Muscle layer of duodenum (tissue), 2 donors: ENCODE data around the gene RABGAP1L.
"Not testable (repeated sequence)": the region's sequence is repeated elsewhere in the genome, so short reads cannot be mapped to it uniquely, and the experiment has no call there.

Experiments
- H3K27ac ChIP-seq: one replicate; pipeline ENCODE4 v1.7.0; 2013; ENCODE audit warnings: mild to moderate bottlenecking, low read length
- H3K27me3 ChIP-seq: one replicate; pipeline ENCODE4 v1.7.0; 2013; ENCODE audit warnings: low read depth, mild to moderate bottlenecking, control low read depth, low read length
- H3K36me3 ChIP-seq, 2 donors: one replicate each; pipeline ENCODE4 v1.7.0; 2013; ENCODE audit warnings: low read length in 2 of 2, control low read depth in 1 of 2, mild to moderate bottlenecking in 1 of 2; ENCODE audit not compliant: insufficient read depth in 2 of 2, control insufficient read depth in 1 of 2
- H3K4me1 ChIP-seq, 2 donors: one replicate each; pipeline ENCODE4 v1.7.0; 2013; ENCODE audit warnings: low read length in 2 of 2, mild to moderate bottlenecking in 2 of 2, control low read depth in 1 of 2, moderate library complexity in 1 of 2; ENCODE audit not compliant: insufficient read depth in 2 of 2, control insufficient read depth in 1 of 2
- H3K4me3 ChIP-seq, 2 donors: one replicate each; pipeline ENCODE4 v1.7.0; 2013; ENCODE audit warnings: low read length in 2 of 2, low read depth in 1 of 2, mild to moderate bottlenecking in 1 of 2
- H3K9me3 ChIP-seq, 2 donors: one replicate each; pipeline ENCODE4 v1.7.0; 2013; ENCODE audit warnings: low read length in 2 of 2, control low read depth in 1 of 2, mild to moderate bottlenecking in 1 of 2; ENCODE audit not compliant: control insufficient read depth in 1 of 2
- donor health status: healthy.

RABGAP1L gene

DNA sequence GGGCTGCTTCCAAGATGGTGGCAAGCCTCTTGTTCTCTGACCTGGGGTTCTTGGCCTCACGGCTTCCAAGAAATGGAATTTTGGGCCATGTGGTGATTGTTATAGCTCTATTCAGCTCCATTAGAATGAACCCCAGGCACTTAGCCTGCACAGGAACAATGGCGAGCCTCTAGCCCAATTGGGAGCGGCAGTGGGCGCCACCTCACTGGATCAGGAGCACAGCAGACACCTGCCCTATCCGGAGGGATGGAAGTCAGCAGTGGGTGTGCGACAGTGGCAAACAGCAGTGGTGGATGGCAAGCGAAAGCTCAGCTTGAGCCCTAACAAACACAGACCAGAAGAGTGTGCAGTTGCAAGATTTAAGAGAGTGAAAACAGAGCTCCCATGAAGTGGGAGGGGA lies 519.3 kb downstream of the RABGAP1L start:
- Histone ChIP-seq H3K4me1 (peaks cover 0 to 4% of the 10 kb centered on the region in 2 donors), H3K27me3 (no peaks in the 10 kb centered on the region), H3K27ac (no peak overlapping the region), H3K9me3 (no peaks in the 10 kb centered on the region), H3K4me3 (no peak overlapping the region), H3K36me3 (no peaks in the 10 kb centered on the region)

DNA sequence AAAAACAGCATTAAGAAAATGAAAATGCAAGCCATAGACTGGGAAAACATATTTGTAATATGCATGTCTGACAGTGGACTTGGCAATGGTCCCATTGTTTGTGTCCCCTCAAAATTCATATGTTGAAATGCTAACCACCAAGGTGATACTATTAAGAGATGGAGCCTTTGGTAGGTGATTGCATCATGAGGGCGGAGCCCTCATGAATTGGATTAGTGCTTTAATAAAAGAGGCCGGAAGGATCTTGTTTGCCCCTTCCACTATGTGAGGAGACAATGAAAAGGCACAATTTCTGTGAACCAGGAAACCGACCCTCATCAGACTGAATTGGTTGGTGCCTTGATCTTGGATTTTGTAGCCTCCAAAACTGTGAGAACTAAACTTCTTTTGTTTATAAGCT lies 520.8 kb downstream of the RABGAP1L start:
- Histone ChIP-seq H3K9me3 (no peaks in the 10 kb centered on the region), H3K4me3 (no peak overlapping the region), H3K27me3 (no peaks in the 10 kb centered on the region), H3K4me1 (peaks cover 0 to 4% of the 10 kb centered on the region in 2 donors), H3K36me3 (no peaks in the 10 kb centered on the region), H3K27ac (no peak overlapping the region)

DNA sequence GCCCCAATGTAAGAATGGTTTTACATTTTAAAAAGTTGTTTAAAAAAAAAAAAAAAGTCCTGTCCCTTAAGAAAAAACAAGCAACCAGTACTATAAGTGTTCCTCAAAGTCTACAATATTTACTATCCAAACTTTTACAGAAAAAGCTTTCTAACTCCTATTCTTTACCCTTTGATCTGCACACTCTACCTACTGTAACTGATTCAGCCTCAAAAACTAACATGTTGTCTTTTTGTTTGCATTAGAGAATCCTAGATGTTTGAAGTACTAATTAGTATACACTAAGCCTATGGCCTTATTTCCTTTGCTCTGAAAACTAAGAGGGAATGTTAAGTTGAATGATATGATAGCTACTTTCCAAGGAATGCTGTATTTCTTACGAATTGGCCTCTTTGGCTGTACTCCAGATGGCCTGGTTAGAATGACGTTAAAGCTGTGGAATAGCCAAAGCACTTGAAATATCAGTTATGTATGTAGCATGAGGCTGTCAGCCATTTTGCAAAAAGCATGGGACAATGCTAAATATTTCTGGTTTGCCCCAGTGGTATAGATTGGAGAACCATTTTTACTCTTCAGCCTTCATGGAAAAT lies 523.2 kb downstream of the RABGAP1L start:
- no peaks in the 10 kb centered on the region for H3K9me3 ChIP-seq
- H3K27me3 ChIP-seq, result no peaks in the 10 kb centered on the region
- H3K27ac ChIP-seq, result no peak overlapping the region
- no peak overlapping the region for H3K4me3 ChIP-seq
- peaks cover 0 to 4% of the 10 kb centered on the region in 2 donors for H3K4me1 ChIP-seq
- H3K36me3 ChIP-seq, result no peaks in the 10 kb centered on the region

DNA sequence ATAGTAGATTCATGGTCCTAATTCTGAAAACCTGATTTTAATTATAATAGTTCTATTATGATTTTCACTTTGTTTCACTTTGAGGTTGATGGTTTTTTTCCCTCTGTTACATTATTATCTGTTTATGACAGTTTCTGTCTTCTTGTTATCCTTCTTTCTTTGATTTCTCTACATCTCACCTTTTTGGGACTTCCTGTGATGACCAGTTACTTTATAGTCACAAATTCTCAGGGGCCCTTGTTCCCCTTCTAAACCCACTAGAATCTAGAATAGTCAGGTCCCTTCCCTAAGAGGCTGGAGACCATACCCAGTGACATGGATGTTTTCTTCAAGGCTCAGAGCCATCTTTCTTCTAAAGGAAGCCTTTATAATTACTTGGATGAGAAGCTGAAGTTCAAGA lies 526.9 kb downstream of the RABGAP1L start:
- H3K4me3 ChIP-seq, result no peak overlapping the region
- H3K36me3 ChIP-seq, result no peaks in the 10 kb centered on the region
- H3K9me3 ChIP-seq, result no peaks in the 10 kb centered on the region
- peaks cover 0 to 4% of the 10 kb centered on the region in 2 donors for H3K4me1 ChIP-seq
- no peak overlapping the region for H3K27ac ChIP-seq
- no peaks in the 10 kb centered on the region for H3K27me3 ChIP-seq

DNA sequence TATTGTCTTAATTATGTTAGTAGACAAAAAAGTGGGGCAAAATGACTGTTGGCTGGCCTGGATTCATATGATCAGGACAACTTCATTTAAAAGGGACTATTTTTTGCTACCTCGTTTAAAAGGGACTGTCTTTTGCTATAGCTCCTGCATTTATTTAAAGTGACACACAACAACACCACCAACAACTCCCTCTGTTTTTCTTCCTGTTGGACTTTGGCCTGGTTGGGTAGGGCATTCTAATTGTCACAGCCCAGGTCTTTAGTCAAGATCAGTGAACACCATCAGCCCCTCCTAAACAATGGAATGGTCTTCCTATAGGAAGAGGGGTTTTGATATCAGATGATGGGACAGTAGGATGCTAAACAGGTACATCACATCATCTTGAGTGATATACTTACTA lies 530.2 kb downstream of the RABGAP1L start:
- no peaks in the 10 kb centered on the region for H3K9me3 ChIP-seq
- H3K27me3 ChIP-seq, result no peaks in the 10 kb centered on the region
- H3K36me3 ChIP-seq, result no peaks in the 10 kb centered on the region
- H3K4me3 ChIP-seq, result no peak overlapping the region
- no peaks in the 10 kb centered on the region for H3K4me1 ChIP-seq
- no peak overlapping the region for H3K27ac ChIP-seq

DNA sequence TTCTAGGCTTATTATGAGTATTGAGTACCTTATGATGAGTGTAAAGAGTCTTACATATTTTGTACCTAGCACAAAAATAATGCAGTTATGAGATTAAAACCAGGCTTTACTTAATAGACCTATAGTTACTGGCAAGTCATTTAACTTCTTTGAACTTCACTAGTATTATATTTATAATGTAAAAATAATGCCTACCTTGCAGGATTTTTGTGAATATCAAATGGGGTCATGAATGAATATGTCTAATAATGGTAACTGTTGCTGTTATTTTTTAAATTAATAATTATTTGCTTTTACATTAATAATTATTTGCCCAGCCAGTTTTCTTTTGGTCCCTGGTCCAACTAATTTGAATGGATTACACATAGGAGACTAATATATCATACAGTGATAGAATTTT lies 530.9 kb downstream of the RABGAP1L start:
- Histone ChIP-seq H3K36me3 (no peaks in the 10 kb centered on the region), H3K4me3 (no peak overlapping the region), H3K27me3 (no peaks in the 10 kb centered on the region), H3K4me1 (no peaks in the 10 kb centered on the region), H3K27ac (no peak overlapping the region), H3K9me3 (no peaks in the 10 kb centered on the region)

DNA sequence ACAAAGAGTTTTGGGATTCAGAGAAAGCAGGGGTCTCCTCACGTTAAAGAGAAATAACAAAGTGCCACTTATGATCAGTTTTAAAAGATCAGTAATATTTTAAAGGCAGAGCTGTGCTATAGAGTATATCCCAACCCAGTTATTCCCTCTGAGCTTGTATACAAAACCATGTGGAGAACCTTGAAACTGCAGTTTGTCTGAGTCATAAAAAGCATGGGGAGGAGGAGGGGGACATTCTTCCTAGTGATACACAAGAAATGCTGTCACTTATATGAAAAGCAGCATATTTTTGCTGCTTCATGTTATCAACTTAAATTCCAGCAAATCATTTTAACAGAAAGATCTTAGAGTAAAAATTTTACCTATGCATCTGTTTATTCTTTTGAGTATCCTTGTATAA lies 533.0 kb downstream of the RABGAP1L start:
- H3K27ac ChIP-seq, result no peak overlapping the region
- H3K4me1 ChIP-seq, result no peaks in the 10 kb centered on the region
- H3K36me3 ChIP-seq, result no peaks in the 10 kb centered on the region
- no peaks in the 10 kb centered on the region for H3K27me3 ChIP-seq
- no peak overlapping the region for H3K4me3 ChIP-seq
- no peaks in the 10 kb centered on the region for H3K9me3 ChIP-seq

DNA sequence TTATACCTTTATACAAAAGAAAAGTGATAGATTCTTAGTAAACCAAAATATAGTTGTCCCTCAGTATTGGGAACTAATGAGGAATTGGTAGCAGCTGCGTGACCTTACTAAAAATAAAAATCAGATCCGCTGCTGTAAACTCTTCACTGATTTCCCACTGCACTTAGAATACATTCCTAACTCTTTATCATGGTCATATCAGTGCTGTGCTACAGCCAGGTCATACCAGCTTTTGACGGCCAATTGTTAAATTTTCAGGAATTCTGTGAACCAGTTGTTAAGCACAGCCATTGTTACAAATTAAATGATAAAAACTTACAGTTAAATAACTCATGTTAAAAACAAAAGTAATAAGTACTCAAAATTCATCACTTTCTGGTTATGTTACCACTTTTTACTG lies 533.8 kb downstream of the RABGAP1L start:
- no peaks in the 10 kb centered on the region for H3K4me1 ChIP-seq
- H3K27ac ChIP-seq, result no peak overlapping the region
- no peaks in the 10 kb centered on the region for H3K27me3 ChIP-seq
- H3K36me3 ChIP-seq, result no peaks in the 10 kb centered on the region
- no peak overlapping the region for H3K4me3 ChIP-seq
- H3K9me3 ChIP-seq, result no peaks in the 10 kb centered on the region

DNA sequence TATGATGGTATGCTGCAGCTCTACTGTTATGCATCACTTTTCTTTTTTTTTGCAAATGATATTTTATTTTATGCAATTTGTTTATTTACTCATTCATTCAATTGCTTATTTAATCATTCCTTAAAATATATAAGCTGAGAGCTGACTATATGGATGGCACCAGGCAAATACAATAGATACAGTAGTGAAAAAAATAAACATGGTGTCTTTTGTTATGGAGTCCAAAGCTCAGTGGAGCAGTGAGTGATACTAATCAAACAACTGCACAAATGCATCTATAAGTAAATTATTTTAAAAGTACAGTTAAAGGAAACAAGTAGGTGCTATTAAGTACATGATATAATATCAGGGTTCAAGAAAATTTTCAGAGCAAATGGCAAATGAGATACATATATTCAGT lies 534.2 kb downstream of the RABGAP1L start:
- H3K27me3 ChIP-seq, H3K27ac ChIP-seq, H3K4me3 ChIP-seq, H3K9me3 ChIP-seq, H3K36me3 ChIP-seq, H3K4me1 ChIP-seq: not testable (repeated sequence)

DNA sequence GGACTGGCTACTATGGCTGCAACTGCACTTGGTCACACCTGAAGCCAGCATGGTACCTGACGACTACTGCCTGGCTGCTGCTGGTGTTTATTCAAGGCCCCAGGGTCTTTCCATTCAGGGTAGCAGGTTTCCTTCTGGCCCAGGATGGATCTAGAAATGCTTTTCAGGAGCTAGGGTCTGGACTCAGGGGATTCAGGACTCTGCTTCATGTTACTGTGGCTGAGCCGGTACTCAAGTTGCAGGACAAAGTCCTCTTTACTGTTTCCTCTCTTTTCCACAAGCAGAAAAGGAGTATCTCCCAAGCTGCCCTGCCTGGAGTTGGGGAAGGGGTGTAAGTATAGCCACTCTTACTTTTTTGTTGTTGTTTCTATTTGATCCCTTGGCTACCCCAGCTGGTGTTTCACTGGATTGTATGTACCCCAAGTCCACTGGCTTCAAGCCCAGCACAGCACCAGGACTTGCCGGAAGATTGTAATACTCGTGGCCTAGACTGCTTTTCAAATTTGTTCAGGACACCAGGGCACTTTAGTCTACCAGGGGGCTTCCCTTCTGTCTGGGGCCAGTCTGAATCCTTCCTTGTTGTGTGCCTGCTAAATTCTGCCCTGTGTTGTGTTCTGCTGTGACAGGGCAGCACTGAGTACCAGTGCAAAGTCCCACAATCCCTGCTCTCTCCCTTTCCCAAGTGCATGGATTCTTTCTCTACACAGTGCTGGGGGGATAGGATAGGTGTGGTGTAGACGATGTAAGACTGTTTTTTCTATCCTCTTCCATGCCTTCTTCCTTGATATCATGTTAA lies 536.9 kb downstream of the RABGAP1L start:
- H3K27me3 ChIP-seq, result no peaks in the 10 kb centered on the region

DNA sequence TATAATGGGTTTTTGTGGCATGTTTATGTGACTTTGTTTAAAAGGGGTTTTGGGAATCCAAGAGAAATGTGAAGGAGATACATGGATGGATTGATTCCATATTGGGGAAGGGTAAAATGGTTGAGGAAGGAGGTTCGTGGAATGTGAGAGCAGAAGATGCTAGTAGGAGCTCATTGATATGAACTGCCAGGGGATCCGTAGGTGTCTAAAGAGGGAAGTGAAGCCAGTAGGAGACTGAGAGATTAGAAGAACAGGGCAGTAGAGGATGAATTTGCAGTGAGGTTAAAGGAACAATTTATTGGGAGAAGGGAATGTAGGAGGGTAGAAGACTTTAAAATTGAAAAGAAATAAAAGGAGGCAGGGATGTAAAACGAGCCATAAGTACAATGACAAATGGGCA lies 541.0 kb downstream of the RABGAP1L start:
- H3K4me3 ChIP-seq, result no peak overlapping the region
- no peaks in the 10 kb centered on the region for H3K36me3 ChIP-seq
- no peaks in the 10 kb centered on the region for H3K9me3 ChIP-seq
- H3K27me3 ChIP-seq, result no peaks in the 10 kb centered on the region
- no peak overlapping the region for H3K27ac ChIP-seq
- no peaks in the 10 kb centered on the region for H3K4me1 ChIP-seq

More for the DNA sequence above, 536.9 kb downstream of the RABGAP1L start:
- Histone ChIP-seq H3K4me3 (no peak overlapping the region), H3K27ac (no peak overlapping the region), H3K4me1 (no peaks in the 10 kb centered on the region), H3K9me3 (no peaks in the 10 kb centered on the region), H3K36me3 (no peaks in the 10 kb centered on the region)

DNA sequence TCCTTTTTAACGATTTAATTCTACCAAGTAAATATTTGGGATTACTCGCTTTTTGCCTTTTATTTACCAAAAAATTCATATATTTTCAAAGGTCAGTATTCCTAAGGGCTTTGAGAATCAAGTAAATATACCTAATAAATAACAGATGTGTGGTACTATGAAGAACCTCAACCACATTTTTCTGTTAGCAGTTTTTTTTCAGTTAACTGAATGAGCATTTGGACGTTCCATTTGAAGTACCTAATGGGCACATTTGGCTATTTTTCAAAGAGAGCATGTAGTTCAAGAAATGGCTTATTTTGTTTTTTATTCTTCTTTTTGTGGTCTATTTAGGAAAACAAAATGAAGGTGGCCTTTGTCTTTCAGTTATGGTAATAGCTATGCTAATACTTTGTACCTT lies 541.5 kb downstream of the RABGAP1L start:
- H3K4me3 ChIP-seq, result no peak overlapping the region
- H3K9me3 ChIP-seq, result no peaks in the 10 kb centered on the region

More for the DNA sequence above, 541.5 kb downstream of the RABGAP1L start:
- Histone ChIP-seq H3K4me1 (no peaks in the 10 kb centered on the region), H3K27me3 (no peaks in the 10 kb centered on the region), H3K36me3 (no peaks in the 10 kb centered on the region), H3K27ac (no peak overlapping the region)
